HG02973 (cell line): ENCODE results near the gene NECTIN1.

ENCODE experiments used
- ATAC-seq: cut with Tn5 transposase; IDR thresholded peaks from one replicate; pipeline ENCODE4 v1.9.1; 2021; ENCODE audit warnings: moderate library complexity; ENCODE audit not compliant: unreplicated experiment

The NECTIN1 gene

DNA sequence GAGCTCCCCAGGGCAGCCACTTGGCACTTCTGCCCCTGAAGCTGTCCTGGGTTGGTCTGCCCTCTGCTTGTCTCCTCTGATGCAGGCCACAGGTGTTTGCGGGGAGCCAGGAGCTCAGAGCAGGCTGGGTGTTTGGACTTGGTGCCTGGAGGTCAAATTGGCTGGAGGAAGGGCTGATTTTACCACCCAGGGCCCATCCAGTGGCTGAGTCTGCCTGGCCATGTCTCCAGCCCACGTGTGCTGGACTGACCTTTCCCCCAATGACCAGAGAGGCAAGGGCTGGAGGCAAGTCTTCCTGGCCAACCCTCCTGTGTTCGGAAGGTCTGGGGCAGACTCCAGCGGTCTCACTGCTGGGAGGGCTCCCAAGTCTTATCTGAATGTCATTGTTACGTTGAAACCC is 84.0 kb downstream of the NECTIN1 start:
- no peak for ATAC-seq

DNA sequence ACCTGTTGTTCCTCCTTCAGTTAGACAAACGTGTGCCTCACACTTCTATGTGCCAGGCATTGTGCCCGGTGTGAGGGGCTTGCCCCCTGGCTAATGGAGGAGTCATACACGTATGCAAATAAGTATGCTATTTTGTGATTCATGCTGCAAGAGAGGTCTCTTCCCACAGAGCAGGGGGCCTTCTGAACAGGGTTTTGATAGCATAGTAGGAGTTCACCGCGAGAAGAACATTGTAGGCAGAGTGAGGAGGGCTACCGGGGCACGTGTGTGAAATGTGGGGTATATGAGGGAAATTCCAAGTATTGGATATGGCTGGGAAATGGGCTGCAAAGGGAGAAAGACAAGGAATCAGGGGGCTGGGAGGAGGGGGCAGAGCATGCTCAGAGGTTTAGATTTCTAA is 84.5 kb downstream of the NECTIN1 start:
- no peak for ATAC-seq

DNA sequence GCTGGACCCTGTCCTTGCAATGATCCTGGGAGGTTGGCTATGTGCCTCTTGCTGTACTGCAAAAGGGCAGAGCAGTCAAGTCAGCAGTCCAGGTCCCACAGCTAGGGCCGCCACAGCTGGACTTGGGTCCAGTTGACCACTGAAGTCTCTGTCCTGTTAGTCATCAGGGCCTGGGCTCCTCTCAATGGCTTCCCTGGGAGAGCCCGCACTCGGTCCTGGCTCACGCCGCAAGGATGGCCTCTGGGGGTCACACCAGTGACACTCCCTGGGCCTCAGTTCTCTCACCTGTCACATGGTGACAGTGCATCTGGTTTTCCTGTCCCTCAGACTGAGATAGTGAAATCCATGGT is 85.1 kb downstream of the NECTIN1 start:
- ATAC-seq, result no peak

DNA sequence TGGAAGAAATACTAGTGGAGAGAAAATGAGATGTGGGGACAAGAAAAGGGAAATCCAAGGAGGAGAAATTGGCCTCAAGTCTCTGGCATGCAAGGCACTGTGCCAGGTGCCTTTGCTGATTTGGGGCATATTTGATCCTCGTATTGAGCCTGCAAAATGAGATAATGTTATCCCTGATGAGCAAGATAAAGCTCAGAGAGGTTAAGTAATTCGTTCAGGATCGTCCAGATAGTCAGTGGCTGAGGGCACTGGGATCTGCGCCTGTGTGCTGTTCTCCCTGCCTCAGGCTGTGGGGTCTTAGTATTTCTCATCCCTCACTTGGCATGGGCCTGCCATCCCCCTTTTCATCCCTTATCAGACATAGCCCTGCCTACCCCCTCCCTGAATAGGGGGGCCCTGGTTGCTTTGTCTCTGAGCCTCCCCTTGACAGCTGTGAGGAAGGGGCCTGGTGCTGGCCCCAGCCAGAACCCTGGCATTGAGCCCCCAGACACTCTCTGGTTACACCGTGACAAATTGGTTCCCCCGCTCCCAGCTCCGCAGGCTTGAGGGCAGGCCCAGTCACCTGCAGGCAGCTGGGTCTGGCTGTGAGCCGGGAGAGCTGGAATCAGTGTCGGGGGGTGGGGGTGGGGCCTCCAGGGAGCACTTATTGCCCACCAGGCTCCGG is 85.7 kb downstream of the NECTIN1 start:
- no peak for ATAC-seq

DNA sequence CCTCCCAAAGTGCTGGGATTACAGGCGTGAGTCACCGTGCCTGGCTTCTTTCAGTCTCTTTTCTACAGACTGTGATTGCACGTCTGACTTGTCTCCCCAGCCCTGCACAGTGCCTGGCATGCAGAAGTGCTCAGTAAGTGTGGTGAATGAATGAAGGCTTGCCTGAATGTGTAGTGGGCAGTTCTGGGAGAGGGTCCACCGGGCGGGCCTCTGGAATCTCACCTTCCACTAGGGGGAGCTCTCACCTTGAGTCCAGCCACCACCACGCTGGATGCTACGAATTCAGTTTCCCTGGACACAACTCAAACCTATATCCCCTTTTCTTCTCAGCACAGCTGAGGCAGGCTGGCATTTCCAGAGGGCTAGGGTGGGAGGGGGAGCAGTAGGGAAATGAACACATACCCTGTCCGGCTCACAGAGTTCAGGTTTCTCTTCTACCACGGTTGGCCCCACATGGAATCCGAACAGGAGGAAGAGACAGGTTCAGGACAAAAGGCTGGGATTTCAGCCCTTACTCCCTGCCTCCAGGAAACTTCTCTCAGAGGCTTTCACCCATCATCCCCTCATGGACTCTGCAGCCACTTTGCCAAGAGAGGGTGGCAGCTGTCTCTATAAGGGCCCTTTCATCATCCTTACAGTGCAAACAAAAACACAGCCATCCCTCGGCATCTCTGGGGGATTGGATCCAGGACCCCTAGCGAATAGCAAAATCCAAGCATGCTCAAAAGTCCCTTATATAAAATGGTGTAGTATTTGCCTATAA is 86.8 kb downstream of the NECTIN1 start:
- ATAC-seq, result no peak

DNA sequence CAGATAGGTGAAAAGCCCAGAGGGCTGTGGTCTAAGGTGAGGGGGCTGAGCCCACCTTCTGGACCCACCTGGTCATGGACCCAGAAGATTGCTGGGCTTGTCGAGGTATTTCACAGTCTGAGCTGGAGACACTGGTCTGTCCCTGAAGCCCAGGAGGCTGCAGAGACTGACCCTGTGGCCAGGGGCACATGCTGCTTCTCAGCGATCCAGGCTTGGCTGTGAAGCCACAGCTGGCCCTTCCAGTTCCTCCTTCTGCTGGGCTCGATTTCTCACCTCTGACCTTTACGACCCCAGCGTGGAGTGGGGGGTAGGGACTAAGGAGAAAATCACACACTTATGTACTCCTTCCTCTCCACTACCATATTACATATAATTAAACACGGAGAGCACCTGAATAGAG is 88.5 kb downstream of the NECTIN1 start:
- ATAC-seq, result no peak

DNA sequence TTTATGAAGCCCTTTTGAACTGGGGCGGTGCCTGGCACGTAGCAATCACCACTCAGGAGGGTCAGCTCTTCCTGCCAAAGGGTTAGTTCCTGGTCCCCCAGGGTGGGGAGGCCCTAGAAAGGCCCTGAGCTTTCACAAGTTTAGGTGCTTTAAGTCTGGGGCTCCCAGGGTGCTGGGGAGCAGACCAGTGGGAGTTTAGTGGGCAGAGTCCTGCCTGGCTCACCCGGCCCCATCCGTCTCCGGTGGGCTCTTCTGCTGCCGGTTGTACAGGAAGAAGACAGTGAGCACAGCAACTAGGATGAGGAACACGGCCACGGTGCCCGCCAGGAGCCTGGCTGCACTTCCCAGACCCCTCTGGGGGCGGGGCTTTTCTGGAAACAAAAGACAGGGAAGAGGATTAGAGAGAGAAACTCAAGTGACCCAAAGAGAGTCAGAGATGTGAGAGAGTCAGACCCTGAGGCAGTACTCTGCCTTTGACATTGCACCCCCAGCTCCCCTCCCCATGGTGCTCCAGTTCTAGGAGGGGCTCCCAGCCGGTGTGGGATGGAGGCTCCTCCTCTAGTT is 89.3 kb downstream of the NECTIN1 start:
- ATAC-seq, result no peak

DNA sequence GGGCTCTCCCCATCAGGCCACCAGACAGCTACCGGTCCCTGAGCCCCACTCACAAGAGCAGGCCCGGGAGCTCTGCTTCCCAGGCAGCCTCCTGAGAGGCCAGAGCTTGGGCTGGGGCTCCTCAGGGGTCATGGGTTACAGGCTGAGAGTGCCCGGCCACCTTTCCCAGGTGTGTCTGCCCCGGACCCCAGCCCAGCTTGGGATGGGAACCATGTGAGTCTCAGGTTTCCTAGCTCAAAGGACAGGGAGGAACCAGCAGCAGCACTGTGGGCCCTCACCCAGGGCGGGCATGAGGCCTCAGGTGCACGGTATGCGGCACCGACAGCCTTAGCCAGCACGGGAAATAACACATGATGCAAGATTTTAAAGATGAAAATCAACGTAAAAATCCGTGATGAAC is 90.1 kb downstream of the NECTIN1 start:
- ATAC-seq, result no peak

DNA sequence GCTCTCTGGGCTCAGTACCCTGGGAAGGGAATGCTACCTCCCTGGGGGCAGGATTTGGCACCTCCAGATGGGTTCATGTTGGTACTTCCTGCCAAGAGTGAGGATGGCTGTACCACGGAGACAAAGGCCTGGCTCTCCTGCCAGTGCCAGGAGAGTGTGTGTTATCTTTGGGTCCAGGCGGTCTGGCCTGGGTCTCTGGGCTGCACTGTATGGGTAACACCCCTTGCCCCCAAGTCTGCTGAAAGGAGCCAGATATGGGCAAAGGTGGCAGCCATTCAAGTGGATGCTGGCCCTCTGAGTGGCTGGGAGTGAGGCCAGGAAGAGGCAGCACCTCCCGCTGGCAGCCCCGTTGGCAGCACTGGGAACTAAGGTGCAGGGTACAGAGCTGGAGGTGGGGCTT is 91.5 kb downstream of the NECTIN1 start:
- ATAC-seq, result no peak

DNA sequence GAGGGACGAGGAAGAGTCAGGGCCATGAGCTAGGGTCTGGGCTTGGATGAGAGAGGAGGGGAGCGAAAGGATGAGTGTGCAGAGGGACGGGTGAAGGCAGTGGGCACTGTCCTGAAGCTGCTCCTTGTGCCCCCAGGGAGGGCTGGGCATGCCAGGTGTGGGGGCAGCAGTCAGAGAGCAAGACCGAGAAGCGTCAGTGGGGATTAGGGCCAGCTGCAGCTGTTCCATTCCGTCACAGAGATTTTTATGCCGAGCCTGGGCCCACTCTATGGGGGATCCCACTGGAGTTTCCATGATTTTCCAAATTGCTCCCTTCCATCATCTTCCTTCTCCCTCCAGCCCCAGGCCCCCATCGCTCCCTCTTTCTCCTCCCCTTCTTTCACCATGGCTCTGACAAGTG is 93.2 kb downstream of the NECTIN1 start:
- no peak for ATAC-seq

DNA sequence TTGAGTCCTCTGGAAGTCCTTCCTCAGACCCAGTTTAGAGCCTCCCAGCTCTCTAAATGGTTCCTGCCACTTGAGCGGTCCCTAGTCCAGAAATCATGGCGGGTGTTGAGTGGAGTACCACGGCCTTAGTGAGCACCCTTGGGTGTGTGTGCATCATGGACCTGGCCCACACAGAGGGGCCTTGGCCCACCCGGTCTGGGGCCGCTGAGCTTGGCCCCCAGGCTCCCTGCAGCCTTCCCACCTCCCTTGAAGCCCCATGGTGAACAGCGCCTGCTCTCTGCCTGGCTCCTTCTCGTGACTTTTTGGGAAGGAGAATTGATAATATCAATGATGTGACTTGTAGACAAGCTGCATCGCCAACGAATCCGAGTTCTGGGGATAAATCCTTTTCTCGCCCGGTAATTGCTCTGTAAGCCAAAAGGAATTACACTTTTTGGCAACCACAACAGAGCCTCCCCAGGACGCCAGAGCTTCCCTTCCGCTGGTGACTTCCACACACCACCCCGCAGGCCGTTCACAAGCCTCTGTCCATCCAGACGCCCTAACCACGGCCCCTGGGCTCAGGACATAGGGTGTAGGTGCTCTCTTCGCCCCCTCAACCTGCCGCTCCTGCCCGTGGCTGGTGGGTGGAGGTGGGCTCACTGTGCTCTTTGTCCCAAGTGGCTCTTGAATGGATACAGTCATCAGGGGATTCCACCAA is 93.8 kb downstream of the NECTIN1 start:
- ATAC-seq, result no peak

DNA sequence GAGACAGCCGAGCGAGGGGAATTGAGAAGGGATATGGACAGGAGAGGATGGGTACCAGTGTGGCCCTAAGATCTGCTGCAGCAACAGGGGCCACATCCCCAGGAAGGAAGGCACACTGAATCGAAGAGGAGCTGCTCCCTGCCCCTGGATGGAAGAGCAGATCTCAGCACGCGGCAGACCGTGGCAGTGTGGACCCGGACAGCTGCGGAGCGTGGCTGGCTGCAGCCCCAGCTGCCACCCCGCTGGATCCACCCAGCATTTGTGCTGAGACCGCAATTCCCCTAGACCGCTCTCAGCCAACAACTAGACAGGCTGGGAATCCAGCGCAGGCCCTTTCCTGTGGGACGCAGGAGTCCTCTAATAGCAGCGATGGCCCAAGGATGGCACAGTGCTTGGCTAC is 94.7 kb downstream of the NECTIN1 start:
- ATAC-seq, result no peak

DNA sequence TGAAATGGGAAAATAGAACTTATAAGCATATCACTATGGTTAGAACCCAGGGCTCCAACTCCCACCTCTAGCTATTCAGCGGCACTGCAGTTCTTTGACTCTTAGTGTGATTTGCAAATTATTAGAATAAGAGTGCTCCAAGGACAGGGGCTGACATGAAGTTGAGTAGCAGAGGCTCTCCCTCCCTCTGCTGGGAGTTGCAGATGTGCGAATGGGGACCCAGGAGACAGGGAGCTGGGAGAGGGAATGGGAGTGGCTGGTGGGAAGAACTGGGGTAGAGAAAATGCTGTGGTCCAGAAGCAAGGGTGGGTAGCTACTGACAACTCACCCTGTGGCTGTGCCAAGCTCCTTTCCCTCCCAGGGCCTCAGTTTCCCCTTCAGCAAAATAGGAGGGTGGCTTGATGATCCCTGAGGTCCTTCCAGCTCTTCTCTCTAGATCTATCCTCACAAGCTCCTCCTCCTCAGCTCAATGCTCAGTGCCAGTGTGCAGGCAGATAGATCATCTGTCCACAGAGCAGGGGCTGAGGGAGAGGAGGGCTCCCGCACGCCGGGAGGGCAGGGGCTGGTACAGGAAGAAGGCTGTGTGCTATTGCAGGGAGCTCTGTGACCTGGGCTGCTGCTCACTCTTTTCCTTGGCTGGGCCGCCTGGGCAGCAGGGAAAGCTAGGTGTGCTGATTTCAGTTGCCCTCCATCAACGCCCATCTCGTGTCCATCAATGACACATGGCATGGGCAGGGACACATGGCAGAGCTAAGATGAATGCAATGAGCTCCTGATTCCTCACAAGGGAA is 99.0 kb downstream of the NECTIN1 start:
- ATAC-seq, result no peak

DNA sequence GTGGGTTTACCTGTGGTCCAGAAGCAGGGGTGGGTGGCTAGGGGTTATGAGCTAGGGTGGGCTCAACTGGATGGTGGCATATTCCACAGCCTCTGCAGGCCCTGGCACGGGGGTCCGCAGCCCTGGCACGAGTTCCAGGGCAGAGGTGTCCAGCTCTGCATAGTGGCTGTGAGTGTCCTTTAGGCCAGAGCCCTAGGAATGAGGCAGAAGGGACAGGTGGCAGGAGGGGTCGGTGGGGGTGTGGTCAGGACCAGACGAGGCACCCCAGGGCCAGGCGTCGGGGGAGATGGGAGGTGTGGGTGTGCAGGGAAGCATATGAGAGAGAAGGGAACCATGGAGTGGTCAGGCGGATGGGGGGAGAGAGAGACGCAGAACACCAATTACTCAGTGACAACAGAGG is 99.9 kb downstream of the NECTIN1 start:
- ATAC-seq, result no peak

DNA sequence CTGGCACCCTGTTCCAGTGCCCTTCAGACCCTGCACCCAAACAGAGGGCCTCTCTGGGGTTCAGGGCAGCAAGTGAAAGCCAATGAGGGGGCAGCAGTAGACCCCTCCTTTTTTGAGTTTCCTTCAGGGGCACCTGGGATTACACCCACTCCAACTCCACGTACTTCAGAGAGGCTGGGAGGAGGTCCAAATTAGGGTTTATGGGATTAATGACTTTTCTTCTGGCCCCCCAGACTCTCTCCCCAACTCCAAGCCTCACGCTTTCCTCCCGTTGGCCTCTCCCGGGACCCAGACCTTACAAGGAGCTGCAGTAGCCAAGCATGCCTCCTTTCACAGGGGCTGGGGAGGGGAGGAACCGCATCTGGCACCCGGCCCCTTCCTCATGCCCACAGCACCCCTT is 101.7 kb downstream of the NECTIN1 start:
- no peak for ATAC-seq

DNA sequence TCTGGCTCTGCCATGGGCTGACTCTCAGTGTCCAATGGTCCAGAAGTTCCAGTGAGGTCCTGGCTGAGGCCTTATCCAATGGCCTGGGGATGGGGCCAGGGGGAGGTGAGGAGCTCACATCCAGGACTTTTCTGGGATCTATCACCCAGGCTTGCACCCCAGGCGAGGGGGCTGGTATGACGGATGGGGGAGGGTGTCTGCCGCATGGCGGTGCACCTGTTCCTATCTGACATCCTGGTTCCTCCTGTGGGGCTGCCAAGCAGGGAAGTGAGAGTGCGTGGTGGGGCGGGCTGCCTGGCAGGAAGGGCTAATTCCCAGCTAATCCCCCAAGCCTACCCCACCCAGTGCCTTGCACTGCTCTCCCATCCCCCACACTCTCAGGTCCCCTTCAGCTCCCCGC is 102.1 kb downstream of the NECTIN1 start:
- ATAC-seq, result no peak

DNA sequence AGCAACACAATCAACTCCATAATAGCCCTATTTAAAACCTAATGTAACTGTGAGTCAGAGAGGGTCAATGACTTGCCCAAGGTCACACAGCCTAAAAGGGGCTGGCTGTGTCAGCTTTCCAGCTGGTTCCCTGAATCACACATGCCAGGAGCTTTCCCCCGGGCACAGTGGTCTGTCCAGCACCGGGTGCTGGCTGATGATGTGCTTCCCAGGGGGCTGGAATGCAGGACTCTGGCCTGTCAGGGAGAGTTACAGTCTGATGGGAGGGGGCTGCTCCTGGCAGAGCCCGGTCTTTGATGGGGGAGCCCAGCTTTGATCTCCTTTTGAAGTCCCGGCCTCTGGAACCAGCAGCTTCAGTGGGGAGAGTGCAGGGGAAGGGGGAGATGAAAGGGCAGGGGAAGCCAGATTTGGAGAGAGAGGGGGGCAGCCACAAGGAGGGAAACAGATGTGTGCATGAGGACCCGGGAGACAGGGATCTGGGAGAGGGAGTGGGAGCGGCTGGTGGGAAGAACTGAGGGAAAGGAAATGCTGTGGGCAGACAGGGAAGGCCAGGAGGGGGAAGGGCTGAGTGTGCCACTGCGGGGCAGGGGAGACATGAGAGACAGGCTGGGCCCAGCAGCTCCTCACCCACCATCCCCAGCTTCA is 102.7 kb downstream of the NECTIN1 start:
- ATAC-seq, result no peak

DNA sequence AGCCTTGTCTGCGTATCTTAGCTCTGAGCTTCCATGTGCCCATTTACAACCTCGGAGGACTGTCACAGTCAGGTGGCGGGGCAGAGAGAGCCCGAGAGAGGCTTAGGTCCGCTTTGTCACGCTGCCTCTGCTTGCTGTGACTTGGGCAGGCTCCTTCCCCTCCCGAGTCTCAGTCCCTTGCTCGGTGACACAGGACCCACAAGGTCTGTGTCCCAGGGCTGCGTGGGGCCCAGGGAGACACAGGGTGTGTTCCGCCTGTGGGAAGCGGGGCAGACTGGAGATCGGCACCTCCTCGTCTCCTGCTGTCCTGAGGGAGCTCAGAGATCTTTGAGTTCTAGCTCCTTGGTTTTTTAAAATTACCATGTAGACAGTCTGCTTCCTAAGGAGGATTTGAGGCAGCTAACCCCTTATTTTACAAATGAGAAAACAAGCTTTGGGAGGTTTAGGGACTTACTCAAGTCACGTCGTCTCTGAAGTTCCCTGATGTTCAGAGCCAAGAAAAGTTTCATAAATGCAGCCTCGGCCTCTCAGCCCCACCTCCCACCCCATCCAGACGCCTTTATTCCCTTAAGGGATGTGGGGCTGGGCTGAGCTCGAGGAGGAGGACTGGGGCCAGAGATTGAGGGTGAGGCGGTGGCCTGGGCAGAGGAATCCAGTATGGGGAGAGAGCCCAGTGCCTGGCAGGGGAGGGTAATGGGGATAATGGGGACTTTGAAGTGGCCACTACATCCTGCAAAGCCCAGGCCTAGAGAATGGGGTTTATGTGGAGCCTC is 103.6 kb downstream of the NECTIN1 start:
- no peak for ATAC-seq

DNA sequence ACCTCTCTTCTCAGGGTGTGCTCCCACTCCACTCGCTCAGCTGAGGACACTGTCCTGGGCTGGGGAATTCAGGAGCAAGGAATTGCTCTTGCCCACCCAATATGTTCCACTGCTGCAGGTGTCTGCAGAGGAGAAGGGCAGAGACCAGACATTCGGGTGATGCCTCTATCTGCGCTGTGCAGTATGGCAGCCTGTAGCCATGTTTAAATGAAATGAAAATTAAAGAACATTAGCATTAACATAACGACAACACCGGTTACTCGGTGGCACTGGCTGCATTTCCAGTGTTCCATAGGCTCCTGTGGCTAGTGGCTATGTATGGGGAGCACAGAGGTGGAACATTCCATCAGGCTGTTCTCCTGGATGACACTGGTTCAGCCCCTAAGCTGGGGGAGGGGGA is 104.4 kb downstream of the NECTIN1 start:
- no peak for ATAC-seq

DNA sequence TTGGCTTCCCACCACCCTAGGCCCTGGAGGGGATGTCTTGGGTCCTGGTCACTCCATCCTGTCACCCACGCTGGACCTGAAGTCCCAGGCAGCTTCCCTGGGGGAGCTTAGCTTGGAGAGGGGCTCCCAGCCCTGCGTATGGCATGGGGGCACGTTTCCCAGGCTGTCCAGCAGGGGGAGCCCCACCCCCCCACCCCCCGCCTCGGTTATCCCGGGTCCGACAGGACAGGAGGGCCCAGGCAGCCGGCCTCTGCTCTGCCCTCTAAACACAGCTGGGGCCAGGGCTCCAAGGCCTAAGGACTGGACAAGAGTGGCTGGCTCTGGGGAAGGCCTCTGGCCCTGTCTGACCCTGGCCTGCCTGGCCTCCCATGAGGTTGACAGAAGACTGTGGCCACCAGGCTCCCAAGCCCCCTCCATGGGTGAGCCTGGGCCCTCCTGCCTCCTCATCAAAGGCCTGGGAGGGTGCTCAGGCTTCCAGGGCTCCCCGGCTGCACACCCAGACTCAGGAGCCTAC is 104.8 kb downstream of the NECTIN1 start:
- no peak for ATAC-seq
